HG03565 (cell line): ENCODE data around the gene EPSTI1.

Source experiments
- ATAC-seq: cut with Tn5 transposase; IDR thresholded peaks from one replicate; pipeline ENCODE4 v1.9.1; 2021; ENCODE audit warnings: mild to moderate bottlenecking, moderate library complexity; ENCODE audit not compliant: unreplicated experiment

Gene EPSTI1

DNA sequence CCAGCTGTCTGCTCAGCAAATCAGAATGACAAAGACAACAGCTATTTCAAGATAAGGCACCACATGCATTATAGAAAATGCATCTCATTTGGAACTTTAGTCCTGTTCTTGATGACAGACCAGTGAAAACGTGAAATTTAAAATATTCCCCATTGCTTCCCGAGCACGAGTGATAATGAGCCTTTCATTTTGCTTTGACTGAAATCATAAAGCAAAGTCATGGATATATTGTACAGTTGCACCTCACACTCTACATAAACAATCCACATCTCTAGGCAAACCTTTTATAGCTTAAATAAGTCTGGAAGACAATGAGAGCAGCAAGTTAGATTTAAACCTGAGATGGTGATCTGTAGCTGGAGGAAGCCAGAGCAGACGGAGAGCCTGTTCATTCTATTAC is 131.6 kb downstream of the EPSTI1 start:
- ATAC-seq: no peak

- ATAC-seq: no peak
Observed at GRCh38 chr13:42859760-42860159, 132.3 kb downstream of the EPSTI1 start.

GRCh38 chr13:42855410-42855809 is 136.6 kb downstream of the EPSTI1 start:
- ATAC-seq: no peak

DNA sequence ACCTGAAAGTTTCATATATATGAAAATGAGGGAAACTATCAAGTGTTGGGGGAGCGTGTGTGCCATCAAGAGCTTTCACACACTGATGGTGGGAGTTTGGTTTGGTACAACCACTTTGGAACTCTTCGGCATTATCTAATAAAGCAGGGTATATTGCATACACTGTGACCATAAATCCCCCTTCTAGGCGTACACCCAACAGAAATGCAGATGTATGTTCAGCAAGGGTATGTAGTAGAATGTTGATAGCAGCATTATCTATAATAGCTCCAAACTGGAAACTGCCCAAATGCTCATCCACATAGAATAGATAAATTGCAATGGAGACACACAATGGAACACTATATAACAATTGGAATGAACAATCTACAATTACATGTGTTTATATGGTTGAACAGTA is 139.9 kb downstream of the EPSTI1 start:
- ATAC-seq: no peak

DNA sequence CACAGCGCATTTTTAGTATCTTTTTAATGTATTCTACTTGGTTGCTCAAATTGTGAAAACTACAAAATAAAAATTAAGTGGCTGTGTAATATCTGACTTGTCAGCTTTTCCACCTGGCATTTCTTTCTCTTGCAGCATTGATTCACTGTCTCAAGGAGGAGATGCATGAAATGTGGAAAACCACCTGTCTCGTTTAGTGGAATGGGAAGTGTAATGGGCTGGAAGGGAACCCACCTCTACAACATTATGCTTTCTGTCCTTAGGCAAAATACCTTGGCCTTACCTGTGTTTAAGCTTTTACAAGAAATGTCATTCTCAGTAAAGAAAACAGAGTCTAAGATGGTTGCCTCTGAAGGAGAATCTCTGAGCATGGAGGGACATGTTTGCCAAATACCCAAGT is 142.8 kb downstream of the EPSTI1 start:
- ATAC-seq: no peak

GRCh38 chr13:42847891-42848663 is 144.0 kb downstream of the EPSTI1 start:
- ATAC-seq: no peak

- ATAC-seq: no peak
Observed at GRCh38 chr13:42836930-42837690, 154.9 kb downstream of the EPSTI1 start.
